Esophagus muscularis mucosa (tissue), 4 donors: Measurements from ENCODE around the gene KIF5C. TPM values are rescaled to one million over a fixed set of nuclear protein-coding genes. Genes with fewer than 3 reads are reported as not detected.

Experiments
- DNase-seq: peaks from one replicate; pipeline ENCODE4 v3.0.0-alpha.2; 2017; ENCODE audit errors: extremely low spot score
- H3K27ac ChIP-seq, 4 donors: fragments of 200-600 bp; sonication (generic); replicated peaks in 1 of 4; 1 replicate in 3 of 4; 2 replicates in 1 of 4; pipeline ENCODE4 v1.5.1; 2016 to 2019; ENCODE audit warnings: mild to moderate bottlenecking in 1 of 4
- H3K27me3 ChIP-seq, 4 donors: fragments of 200-600 bp; sonication (generic); one replicate each; pipeline versions ENCODE4 v1.5.1 to v1.6.0; 2016 to 2019
- H3K36me3 ChIP-seq, 4 donors: fragments of 200-600 bp; sonication (generic); one replicate each; pipeline ENCODE4 v1.5.1; 2016 to 2019
- H3K4me1 ChIP-seq, 4 donors: fragments of 200-600 bp; sonication (generic); one replicate each; pipeline ENCODE4 v1.5.1; 2016 to 2019
- H3K4me3 ChIP-seq, 4 donors: fragments of 200-600 bp; sonication (generic); 1 replicate in 2 of 4; 2 replicates in 2 of 4; pipeline ENCODE4 v1.5.1; 2016 to 2019; ENCODE audit warnings: mild to moderate bottlenecking in 4 of 4, moderate library complexity in 1 of 4
- H3K9me3 ChIP-seq, 4 donors: fragments of 200-600 bp; sonication (generic); 1 replicate in 3 of 4; 2 replicates in 1 of 4; pipeline ENCODE4 v1.5.1; 2016 to 2019
- EP300 ChIP-seq: sonication (generic); formaldehyde crosslinking; IDR thresholded peaks from one replicate; pipeline ENCODE4 v1.6.1; 2017; ENCODE audit warnings: antibody characterized with exemption
- POLR2A ChIP-seq: fragments of 450-650 bp; IDR thresholded peaks from one replicate; pipeline ENCODE4 v1.6.1; 2017; ENCODE audit warnings: antibody characterized with exemption, moderate library complexity, mild to moderate bottlenecking, low read depth
- POLR2AphosphoS5 ChIP-seq, 2 donors: sonication (generic); formaldehyde crosslinking; IDR thresholded peaks; one replicate each; pipeline ENCODE4 v1.6.1; 2017; ENCODE audit warnings: antibody characterized with exemption in 2 of 2
- WGBS: methylation state at CpG from one replicate; pipeline ENCODE4 v1.1.5; 2018; 5-methylcytosine and 5-hydroxymethylcytosine counted together
- intact Hi-C: fragments of 100-400 bp; cut with DNase I; formaldehyde crosslinking; loops from one replicate; pipeline ENCODE4 v1.15.1; 2023
- total RNA-seq, 4 donors: library from RNA; depleted of rRNA; stranded (reverse); fragments of >200 nt; gene quantifications; one replicate each; pipeline versions ENCODE4 v1.1.0 to v1.2.1, GENCODE V29; 2016
- TF ChIP-seq, protein P1 (sequence below), 3 experiments: fragments of 200-600 bp in 2 of 3; fragments of 450-650 bp in 1 of 3; sonication (generic) in 2 of 3; IDR thresholded peaks; one replicate each; pipeline ENCODE4 v1.5.1; 2017 to 2019; ENCODE audit warnings: antibody characterized with exemption in 3 of 3, mild to moderate bottlenecking in 2 of 3, moderate library complexity in 1 of 3

Gene KIF5C
- total RNA-seq, 4 donors from 2014 or later, result 2.9 to 4.6 (median 3.2) TPM

- Histone ChIP-seq H3K27me3 (peaks cover 0 to 8% (median 0%) of the 10 kb centered on the region in 4 donors), H3K9me3 (no peaks in the 10 kb centered on the region), H3K4me3 (no peak overlapping the region), H3K4me1 (no peaks in the 10 kb centered on the region), H3K27ac (no peak overlapping the region), H3K36me3 (no peaks in the 10 kb centered on the region)
- intact Hi-C loops, result no loop called here
- TF ChIP-seq, protein P1, sequence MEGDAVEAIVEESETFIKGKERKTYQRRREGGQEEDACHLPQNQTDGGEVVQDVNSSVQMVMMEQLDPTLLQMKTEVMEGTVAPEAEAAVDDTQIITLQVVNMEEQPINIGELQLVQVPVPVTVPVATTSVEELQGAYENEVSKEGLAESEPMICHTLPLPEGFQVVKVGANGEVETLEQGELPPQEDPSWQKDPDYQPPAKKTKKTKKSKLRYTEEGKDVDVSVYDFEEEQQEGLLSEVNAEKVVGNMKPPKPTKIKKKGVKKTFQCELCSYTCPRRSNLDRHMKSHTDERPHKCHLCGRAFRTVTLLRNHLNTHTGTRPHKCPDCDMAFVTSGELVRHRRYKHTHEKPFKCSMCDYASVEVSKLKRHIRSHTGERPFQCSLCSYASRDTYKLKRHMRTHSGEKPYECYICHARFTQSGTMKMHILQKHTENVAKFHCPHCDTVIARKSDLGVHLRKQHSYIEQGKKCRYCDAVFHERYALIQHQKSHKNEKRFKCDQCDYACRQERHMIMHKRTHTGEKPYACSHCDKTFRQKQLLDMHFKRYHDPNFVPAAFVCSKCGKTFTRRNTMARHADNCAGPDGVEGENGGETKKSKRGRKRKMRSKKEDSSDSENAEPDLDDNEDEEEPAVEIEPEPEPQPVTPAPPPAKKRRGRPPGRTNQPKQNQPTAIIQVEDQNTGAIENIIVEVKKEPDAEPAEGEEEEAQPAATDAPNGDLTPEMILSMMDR (IDR thresholded peaks at IDR 0.05), result no peak
- TF ChIP-seq POLR2A (no peak), POLR2AphosphoS5 (IDR thresholded peaks at IDR 0.05) (no peak), EP300 (no peak)
- no peak for DNase-seq
- WGBS, result 95% methylated on average over 5 of the region's 5 CpGs
Observed at GRCh38 chr2:148865512-148865911, 9.5 kb upstream of the KIF5C start.

DNA sequence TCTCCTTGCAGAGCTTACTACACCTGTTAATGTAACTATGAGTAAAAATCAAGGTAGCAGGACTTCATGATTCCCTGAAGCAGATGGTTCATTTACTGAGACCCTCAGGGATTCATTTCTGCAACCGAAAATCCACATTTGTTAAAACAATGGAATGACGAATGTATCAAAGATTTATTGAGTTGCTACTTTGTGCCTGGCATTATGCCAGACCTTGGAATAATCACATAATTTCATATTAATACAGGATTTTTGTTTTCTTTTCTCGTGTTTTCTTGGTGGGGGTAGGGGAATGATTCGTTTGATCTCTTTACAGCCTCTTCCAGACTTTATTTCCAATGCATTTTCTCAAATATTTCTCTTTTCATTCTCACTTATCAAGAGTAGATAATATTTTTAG is 8.9 kb upstream of the KIF5C start:
- DNase-seq, result no peak
- Histone ChIP-seq H3K4me1 (no peaks in the 10 kb centered on the region), H3K27me3 (peaks cover 0 to 8% (median 0%) of the 10 kb centered on the region in 4 donors), H3K9me3 (no peaks in the 10 kb centered on the region), H3K27ac (no peak overlapping the region), H3K36me3 (no peaks in the 10 kb centered on the region), H3K4me3 (no peak overlapping the region)
- WGBS, result 72% methylated on average over 4 of the region's 4 CpGs
- intact Hi-C loops, result no loop called here
- TF ChIP-seq, protein P1 (IDR thresholded peaks at IDR 0.05), result no peak
- TF ChIP-seq EP300 (no peak), POLR2AphosphoS5 (IDR thresholded peaks at IDR 0.05) (no peak), POLR2A (no peak)

GRCh38 chr2:148867079-148867769 is 7.8 kb upstream of the KIF5C start:
- intact Hi-C loops, result no loop called here
- Histone ChIP-seq H3K4me3 (no peak overlapping the region), H3K9me3 (no peaks in the 10 kb centered on the region), H3K36me3 (no peaks in the 10 kb centered on the region), H3K4me1 (no peaks in the 10 kb centered on the region), H3K27ac (no peak overlapping the region), H3K27me3 (peaks cover 0 to 8% (median 0%) of the 10 kb centered on the region in 4 donors)
- TF ChIP-seq POLR2AphosphoS5 (IDR thresholded peaks at IDR 0.05), result no peak
- no peak for TF ChIP-seq EP300
- TF ChIP-seq POLR2A, result no peak
- TF ChIP-seq, protein P1 (IDR thresholded peaks at IDR 0.05), result no peak
- DNase-seq, result no peak
- WGBS, result 71% methylated on average over 4 of the region's 4 CpGs

- peaks cover 21 to 32% (median 29%) of the 10 kb centered on the region in 4 donors for H3K4me1 ChIP-seq
- H3K27ac ChIP-seq, result no peak overlapping the region
- no peak for TF ChIP-seq POLR2AphosphoS5 (IDR thresholded peaks at IDR 0.05)
- TF ChIP-seq POLR2A, result no peak
- intact Hi-C loops, result no loop called here
- DNase-seq, result no peak
- H3K9me3 ChIP-seq, result peaks cover 0 to 6% (median 2%) of the 10 kb centered on the region in 4 donors
- peak overlapping the region; percentile 57 to 69 (median 62) for H3K4me3 ChIP-seq
- H3K27me3 ChIP-seq, result peaks cover 0 to 42% (median 18%) of the 10 kb centered on the region in 4 donors
- WGBS, result no CpG with 5 or more reads among the region's 74 CpGs
- H3K36me3 ChIP-seq, result no peaks in the 10 kb centered on the region
Observed at GRCh38 chr2:148875387-148876051, 492 bp downstream of the KIF5C start.

DNA sequence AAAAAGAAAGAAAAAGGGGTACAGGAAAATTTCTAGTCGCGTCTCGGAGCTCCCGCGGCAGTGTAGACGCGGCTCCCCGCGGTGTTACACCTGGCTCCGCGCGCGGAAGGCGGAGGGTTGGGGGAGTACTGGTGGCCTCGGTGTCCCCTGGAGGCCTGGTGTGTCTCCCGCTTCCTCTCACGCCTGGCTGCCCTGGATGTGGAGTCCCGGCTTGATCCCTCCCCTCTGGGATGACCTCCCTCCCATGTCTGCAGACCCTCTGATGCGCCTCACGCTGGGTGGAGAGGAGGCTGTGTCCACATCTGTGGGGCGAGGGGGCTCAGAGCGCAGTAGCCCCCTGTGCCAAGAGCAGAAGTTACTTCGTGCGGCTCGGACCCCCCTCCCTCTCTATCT is 1.2 kb downstream of the KIF5C start:
- no peak for DNase-seq
- no peak overlapping the region for H3K27ac ChIP-seq
- peak overlapping the region; percentile 57 to 69 (median 62) for H3K4me3 ChIP-seq
- peaks cover 21 to 32% (median 29%) of the 10 kb centered on the region in 4 donors for H3K4me1 ChIP-seq
- peaks cover 0 to 6% (median 3%) of the 10 kb centered on the region in 4 donors for H3K9me3 ChIP-seq
- intact Hi-C loops, result no loop called here
- WGBS, result 6% methylated on average over 7 of the region's 25 CpGs
- peaks cover 0 to 42% (median 18%) of the 10 kb centered on the region in 4 donors for H3K27me3 ChIP-seq
- no peaks in the 10 kb centered on the region for H3K36me3 ChIP-seq
- TF ChIP-seq, protein P1 (IDR thresholded peaks at IDR 0.05), result no peak
- TF ChIP-seq EP300 (no peak), POLR2AphosphoS5 (IDR thresholded peaks at IDR 0.05) (no peak), POLR2A (no peak)
